ENCODE data around the gene TMEM72.
A peak's percentile ranks its signal among the peaks of the same experiment; 100 is the strongest.

The TMEM72 gene

DNA sequence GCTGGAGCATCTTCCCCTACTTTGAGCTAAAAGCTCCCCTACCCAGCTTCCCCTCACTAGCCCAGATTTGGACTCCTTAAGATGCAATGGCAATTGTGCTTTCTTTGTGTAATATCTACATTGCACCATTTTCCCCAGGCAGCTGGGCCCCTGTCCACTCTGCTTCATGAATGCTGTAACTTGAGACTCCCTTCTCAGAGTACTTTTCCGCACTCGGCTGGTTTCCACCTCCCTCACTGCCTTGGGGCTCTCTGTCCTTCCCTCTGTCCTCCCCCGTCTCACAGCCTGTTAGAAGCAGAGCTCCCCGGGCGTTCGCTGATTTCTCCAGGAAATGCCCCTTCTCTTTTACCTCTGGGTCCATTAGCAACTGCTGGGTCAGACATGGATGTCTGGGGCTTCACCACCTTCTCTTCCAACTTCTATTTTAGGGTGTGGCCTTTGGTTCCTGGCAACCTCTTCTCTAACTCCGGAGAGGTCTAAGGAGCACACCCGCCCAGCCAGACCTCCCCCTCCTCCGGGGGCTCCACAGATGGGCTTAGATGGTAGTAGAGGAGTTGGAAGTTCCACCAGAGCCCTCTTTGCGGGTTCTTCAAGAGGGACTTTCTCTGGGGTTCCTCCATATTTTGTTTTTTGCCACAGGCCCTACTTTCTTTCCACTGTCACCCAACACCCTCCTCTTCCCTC, 2.9 kb upstream of the TMEM72 start:
- H2AK5ac ChIP-seq (ENCODE audit: low read length), result no peak overlapping the region
- no peak overlapping the region for H4K8ac ChIP-seq (ENCODE audit: low read depth, low read length)
- H2BK5ac ChIP-seq (ENCODE audit: low read depth, low read length, poor library complexity), result peak overlapping the region; percentile 4
- peaks cover 33 to 36% of the 10 kb centered on the region in 2 experiments for H3K4me1 ChIP-seq (ENCODE audit: control insufficient read depth in 1 of 2, insufficient read depth in 2 of 2, low read length in 2 of 2)
- H3K18ac ChIP-seq (ENCODE audit: low read length), result peak overlapping the region; percentile 17
- peak overlapping the region; percentile 56 for H2BK120ac ChIP-seq (ENCODE audit: insufficient read depth, low read length, poor library complexity)
- no peaks in the 10 kb centered on the region for H3K9me3 ChIP-seq (ENCODE audit: insufficient read depth, low read depth, low read length)
- no peak overlapping the region for H3K4me2 ChIP-seq (ENCODE audit: low read length)
- H3K9ac ChIP-seq (ENCODE audit: low read length), result no peak overlapping the region
- H3K27ac ChIP-seq (ENCODE audit: low read depth, low read length), result peak overlapping the region; percentile 4
- no peak overlapping the region for H3K4ac ChIP-seq (ENCODE audit: low read depth, low read length)
- H3K14ac ChIP-seq (ENCODE audit: low read length), result peak overlapping the region; percentile 28
- peak overlapping the region; percentile 23 for H2BK12ac ChIP-seq (ENCODE audit: low read length)
- H4K12ac ChIP-seq (ENCODE audit: low read depth, low read length), result no peak overlapping the region
- no peak overlapping the region for H2AFZ ChIP-seq (ENCODE audit: insufficient read depth, low read length, poor library complexity)
- H3K23ac ChIP-seq (ENCODE audit: low read length), result no peak overlapping the region
- no peak overlapping the region for H3K4me3 ChIP-seq (ENCODE audit: low read depth, low read length)
- peaks cover 2% of the 10 kb centered on the region for H3K79me1 ChIP-seq (ENCODE audit: low read length)
- H3K27me3 ChIP-seq (ENCODE audit: insufficient read depth, low read length), result no peaks in the 10 kb centered on the region
- DNase-seq, result no peak
- peak overlapping the region; percentile 59 for H4K91ac ChIP-seq (ENCODE audit: low read depth, low read length)
- H3K79me2 ChIP-seq (ENCODE audit: control insufficient read depth, insufficient read depth, low read length, poor library complexity), result no peaks in the 10 kb centered on the region
- no CpG with 5 or more reads among the region's 10 CpGs for WGBS (ENCODE audit: extremely low coverage, insufficient coverage, insufficient read length)
- H3K36me3 ChIP-seq (ENCODE audit: control insufficient read depth in 1 of 2, insufficient read depth in 2 of 2, low read length in 2 of 2), result no peaks in the 10 kb centered on the region

GRCh38 chr10:44908936-44909630, 2.1 kb upstream of the TMEM72 start:
- no peak overlapping the region for H3K9ac ChIP-seq (ENCODE audit: low read length)
- no peak overlapping the region for H3K4me3 ChIP-seq (ENCODE audit: low read depth, low read length)
- no peak overlapping the region for H2BK120ac ChIP-seq (ENCODE audit: insufficient read depth, low read length, poor library complexity)
- H3K79me1 ChIP-seq (ENCODE audit: low read length), result peaks cover 2% of the 10 kb centered on the region
- H3K9me3 ChIP-seq (ENCODE audit: insufficient read depth, low read depth, low read length), result no peaks in the 10 kb centered on the region
- no peak overlapping the region for H3K27ac ChIP-seq (ENCODE audit: low read depth, low read length)
- peak overlapping the region; percentile 48 for H4K91ac ChIP-seq (ENCODE audit: low read depth, low read length)
- no peak for DNase-seq
- H3K36me3 ChIP-seq (ENCODE audit: control insufficient read depth in 1 of 2, insufficient read depth in 2 of 2, low read length in 2 of 2), result no peaks in the 10 kb centered on the region
- no CpG with 5 or more reads among the region's 7 CpGs for WGBS (ENCODE audit: extremely low coverage, insufficient coverage, insufficient read length)
- H2AK5ac ChIP-seq (ENCODE audit: low read length), result no peak overlapping the region
- no peak overlapping the region for H2BK5ac ChIP-seq (ENCODE audit: low read depth, low read length, poor library complexity)
- H3K79me2 ChIP-seq (ENCODE audit: control insufficient read depth, insufficient read depth, low read length, poor library complexity), result no peaks in the 10 kb centered on the region
- H3K18ac ChIP-seq (ENCODE audit: low read length), result no peak overlapping the region
- no peaks in the 10 kb centered on the region for H3K27me3 ChIP-seq (ENCODE audit: insufficient read depth, low read length)
- H2BK12ac ChIP-seq (ENCODE audit: low read length), result peak overlapping the region; percentile 1
- H3K14ac ChIP-seq (ENCODE audit: low read length), result no peak overlapping the region
- no peak overlapping the region for H3K4ac ChIP-seq (ENCODE audit: low read depth, low read length)
- no peak overlapping the region for H3K4me2 ChIP-seq (ENCODE audit: low read length)
- no peak overlapping the region for H4K8ac ChIP-seq (ENCODE audit: low read depth, low read length)
- H3K23ac ChIP-seq (ENCODE audit: low read length), result no peak overlapping the region
- H4K12ac ChIP-seq (ENCODE audit: low read depth, low read length), result no peak overlapping the region
- H2AFZ ChIP-seq (ENCODE audit: insufficient read depth, low read length, poor library complexity), result no peak overlapping the region
- peaks cover 26 to 29% of the 10 kb centered on the region in 2 experiments for H3K4me1 ChIP-seq (ENCODE audit: control insufficient read depth in 1 of 2, insufficient read depth in 2 of 2, low read length in 2 of 2)

GRCh38 chr10:44909910-44910309, 1.2 kb upstream of the TMEM72 start:
- Histone ChIP-seq H2AK5ac (ENCODE audit: low read length) (no peak overlapping the region), H4K12ac (ENCODE audit: low read depth, low read length) (no peak overlapping the region), H2BK120ac (ENCODE audit: insufficient read depth, low read length, poor library complexity) (no peak overlapping the region), H3K27ac (ENCODE audit: low read depth, low read length) (no peak overlapping the region), H3K27me3 (ENCODE audit: insufficient read depth, low read length) (no peaks in the 10 kb centered on the region), H3K23ac (ENCODE audit: low read length) (no peak overlapping the region), H3K4me2 (ENCODE audit: low read length) (no peak overlapping the region), H2BK12ac (ENCODE audit: low read length) (no peak overlapping the region), H3K79me2 (ENCODE audit: control insufficient read depth, insufficient read depth, low read length, poor library complexity) (no peaks in the 10 kb centered on the region), H3K4me1 (ENCODE audit: control insufficient read depth in 1 of 2, insufficient read depth in 2 of 2, low read length in 2 of 2) (peaks cover 26 to 29% of the 10 kb centered on the region in 2 experiments), H3K18ac (ENCODE audit: low read length) (no peak overlapping the region), H3K36me3 (ENCODE audit: control insufficient read depth in 1 of 2, insufficient read depth in 2 of 2, low read length in 2 of 2) (no peaks in the 10 kb centered on the region), H3K9me3 (ENCODE audit: insufficient read depth, low read depth, low read length) (no peaks in the 10 kb centered on the region), H3K4ac (ENCODE audit: low read depth, low read length) (no peak overlapping the region), H4K8ac (ENCODE audit: low read depth, low read length) (no peak overlapping the region), H3K79me1 (ENCODE audit: low read length) (peaks cover 2% of the 10 kb centered on the region), H4K91ac (ENCODE audit: low read depth, low read length) (no peak overlapping the region), H3K14ac (ENCODE audit: low read length) (no peak overlapping the region), H2BK5ac (ENCODE audit: low read depth, low read length, poor library complexity) (no peak overlapping the region), H2AFZ (ENCODE audit: insufficient read depth, low read length, poor library complexity) (no peak overlapping the region), H3K9ac (ENCODE audit: low read length) (no peak overlapping the region), H3K4me3 (ENCODE audit: low read depth, low read length) (no peak overlapping the region)
- WGBS (ENCODE audit: extremely low coverage, insufficient coverage, insufficient read length), result no CpG with 5 or more reads among the region's 1 CpG
- no peak for DNase-seq

DNA sequence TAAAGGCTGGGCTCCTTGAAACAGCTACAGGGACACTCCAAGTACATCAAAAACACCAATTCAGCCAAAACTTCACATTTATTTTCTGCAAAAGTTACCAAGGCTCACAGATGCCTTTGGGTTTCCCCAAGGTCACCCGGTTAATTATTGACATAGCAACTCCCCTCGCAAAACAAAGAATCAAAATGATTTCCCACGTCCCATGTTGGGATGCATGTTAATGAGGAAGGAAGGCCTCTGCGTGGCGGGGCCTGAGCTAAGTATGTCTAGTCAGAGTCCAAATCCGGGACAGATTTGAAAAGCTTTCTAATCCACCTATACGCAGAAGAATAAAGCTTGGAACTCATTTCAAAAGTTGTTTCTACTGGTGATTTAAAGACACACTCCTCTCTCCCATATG, 535 bp upstream of the TMEM72 start:
- Histone ChIP-seq H3K14ac (ENCODE audit: low read length) (no peak overlapping the region), H3K79me2 (ENCODE audit: control insufficient read depth, insufficient read depth, low read length, poor library complexity) (no peaks in the 10 kb centered on the region), H3K18ac (ENCODE audit: low read length) (no peak overlapping the region), H2BK5ac (ENCODE audit: low read depth, low read length, poor library complexity) (no peak overlapping the region), H3K4me3 (ENCODE audit: low read depth, low read length) (no peak overlapping the region), H2BK120ac (ENCODE audit: insufficient read depth, low read length, poor library complexity) (no peak overlapping the region), H3K27ac (ENCODE audit: low read depth, low read length) (no peak overlapping the region), H3K9ac (ENCODE audit: low read length) (no peak overlapping the region), H4K91ac (ENCODE audit: low read depth, low read length) (no peak overlapping the region), H3K4me2 (ENCODE audit: low read length) (no peak overlapping the region), H3K36me3 (ENCODE audit: control insufficient read depth in 1 of 2, insufficient read depth in 2 of 2, low read length in 2 of 2) (no peaks in the 10 kb centered on the region), H3K4ac (ENCODE audit: low read depth, low read length) (no peak overlapping the region), H2AK5ac (ENCODE audit: low read length) (no peak overlapping the region), H3K23ac (ENCODE audit: low read length) (no peak overlapping the region), H3K9me3 (ENCODE audit: insufficient read depth, low read depth, low read length) (no peaks in the 10 kb centered on the region), H4K8ac (ENCODE audit: low read depth, low read length) (no peak overlapping the region), H3K79me1 (ENCODE audit: low read length) (peaks cover 2% of the 10 kb centered on the region), H4K12ac (ENCODE audit: low read depth, low read length) (no peak overlapping the region), H2BK12ac (ENCODE audit: low read length) (no peak overlapping the region), H3K27me3 (ENCODE audit: insufficient read depth, low read length) (no peaks in the 10 kb centered on the region), H2AFZ (ENCODE audit: insufficient read depth, low read length, poor library complexity) (no peak overlapping the region), H3K4me1 (ENCODE audit: control insufficient read depth in 1 of 2, insufficient read depth in 2 of 2, low read length in 2 of 2) (peaks cover 26 to 29% of the 10 kb centered on the region in 2 experiments)
- no peak for DNase-seq
- no CpG with 5 or more reads among the region's 7 CpGs for WGBS (ENCODE audit: extremely low coverage, insufficient coverage, insufficient read length)

All from trophoblast cell (in vitro differentiated cells and primary cell).